ENCODE data around the gene KCNN4. TPM values are rescaled to one million over a fixed set of nuclear protein-coding genes. Genes with fewer than 3 reads are reported as not detected.
"Not testable (repeated sequence)": the region's sequence is repeated elsewhere in the genome, so short reads cannot be mapped to it uniquely, and the experiment has no call there.

Gene KCNN4
- polyA plus RNA-seq, 1 donor from 2014 or later = not detected

DNA sequence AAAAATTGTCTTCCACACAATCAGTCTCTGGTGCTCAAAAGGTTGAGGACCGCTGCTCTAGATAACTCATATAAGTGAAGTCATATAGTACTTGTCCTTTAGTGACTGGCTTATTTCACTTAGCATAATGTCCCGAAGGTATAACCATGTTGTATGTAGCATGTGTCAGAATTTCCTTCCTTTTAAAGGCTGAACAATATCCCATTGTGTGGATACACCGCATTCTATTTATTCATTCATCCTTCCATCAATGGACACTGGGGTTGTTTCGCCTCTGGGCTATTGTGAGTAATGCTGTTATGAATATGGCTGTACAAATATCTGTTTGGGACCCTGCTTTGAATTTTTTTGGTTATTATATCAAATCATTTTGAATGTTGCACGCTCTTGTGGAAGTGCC is 26.1 kb upstream of the KCNN4 start:
- H3K9me3 ChIP-seq (ENCODE audit: low read length) = no peaks in the 10 kb centered on the region
- no peak for TF ChIP-seq EZH2 (IDR thresholded peaks at IDR 0.05; ENCODE audit: borderline replicate concordance, insufficient read depth, low read length, poor library complexity, severe bottlenecking)
- no peak for TF ChIP-seq TAF1 (IDR thresholded peaks at IDR 0.05; ENCODE audit: low read depth)
- no peak for TF ChIP-seq EP300 (conservative IDR thresholded peaks at IDR 0.05; ENCODE audit: poor library complexity, severe bottlenecking)
- TF ChIP-seq MXI1 (conservative IDR thresholded peaks at IDR 0.05; ENCODE audit: poor library complexity, severe bottlenecking) = no peak
- no peak for TF ChIP-seq POLR2AphosphoS5 (IDR thresholded peaks at IDR 0.05)
- TF ChIP-seq, protein P1, sequence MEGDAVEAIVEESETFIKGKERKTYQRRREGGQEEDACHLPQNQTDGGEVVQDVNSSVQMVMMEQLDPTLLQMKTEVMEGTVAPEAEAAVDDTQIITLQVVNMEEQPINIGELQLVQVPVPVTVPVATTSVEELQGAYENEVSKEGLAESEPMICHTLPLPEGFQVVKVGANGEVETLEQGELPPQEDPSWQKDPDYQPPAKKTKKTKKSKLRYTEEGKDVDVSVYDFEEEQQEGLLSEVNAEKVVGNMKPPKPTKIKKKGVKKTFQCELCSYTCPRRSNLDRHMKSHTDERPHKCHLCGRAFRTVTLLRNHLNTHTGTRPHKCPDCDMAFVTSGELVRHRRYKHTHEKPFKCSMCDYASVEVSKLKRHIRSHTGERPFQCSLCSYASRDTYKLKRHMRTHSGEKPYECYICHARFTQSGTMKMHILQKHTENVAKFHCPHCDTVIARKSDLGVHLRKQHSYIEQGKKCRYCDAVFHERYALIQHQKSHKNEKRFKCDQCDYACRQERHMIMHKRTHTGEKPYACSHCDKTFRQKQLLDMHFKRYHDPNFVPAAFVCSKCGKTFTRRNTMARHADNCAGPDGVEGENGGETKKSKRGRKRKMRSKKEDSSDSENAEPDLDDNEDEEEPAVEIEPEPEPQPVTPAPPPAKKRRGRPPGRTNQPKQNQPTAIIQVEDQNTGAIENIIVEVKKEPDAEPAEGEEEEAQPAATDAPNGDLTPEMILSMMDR (IDR thresholded peaks at IDR 0.05; ENCODE audit: poor library complexity, severe bottlenecking) = no peak
- no peak for TF ChIP-seq SMC3 (conservative IDR thresholded peaks at IDR 0.05; ENCODE audit: poor library complexity)
- TF ChIP-seq, protein P2, sequence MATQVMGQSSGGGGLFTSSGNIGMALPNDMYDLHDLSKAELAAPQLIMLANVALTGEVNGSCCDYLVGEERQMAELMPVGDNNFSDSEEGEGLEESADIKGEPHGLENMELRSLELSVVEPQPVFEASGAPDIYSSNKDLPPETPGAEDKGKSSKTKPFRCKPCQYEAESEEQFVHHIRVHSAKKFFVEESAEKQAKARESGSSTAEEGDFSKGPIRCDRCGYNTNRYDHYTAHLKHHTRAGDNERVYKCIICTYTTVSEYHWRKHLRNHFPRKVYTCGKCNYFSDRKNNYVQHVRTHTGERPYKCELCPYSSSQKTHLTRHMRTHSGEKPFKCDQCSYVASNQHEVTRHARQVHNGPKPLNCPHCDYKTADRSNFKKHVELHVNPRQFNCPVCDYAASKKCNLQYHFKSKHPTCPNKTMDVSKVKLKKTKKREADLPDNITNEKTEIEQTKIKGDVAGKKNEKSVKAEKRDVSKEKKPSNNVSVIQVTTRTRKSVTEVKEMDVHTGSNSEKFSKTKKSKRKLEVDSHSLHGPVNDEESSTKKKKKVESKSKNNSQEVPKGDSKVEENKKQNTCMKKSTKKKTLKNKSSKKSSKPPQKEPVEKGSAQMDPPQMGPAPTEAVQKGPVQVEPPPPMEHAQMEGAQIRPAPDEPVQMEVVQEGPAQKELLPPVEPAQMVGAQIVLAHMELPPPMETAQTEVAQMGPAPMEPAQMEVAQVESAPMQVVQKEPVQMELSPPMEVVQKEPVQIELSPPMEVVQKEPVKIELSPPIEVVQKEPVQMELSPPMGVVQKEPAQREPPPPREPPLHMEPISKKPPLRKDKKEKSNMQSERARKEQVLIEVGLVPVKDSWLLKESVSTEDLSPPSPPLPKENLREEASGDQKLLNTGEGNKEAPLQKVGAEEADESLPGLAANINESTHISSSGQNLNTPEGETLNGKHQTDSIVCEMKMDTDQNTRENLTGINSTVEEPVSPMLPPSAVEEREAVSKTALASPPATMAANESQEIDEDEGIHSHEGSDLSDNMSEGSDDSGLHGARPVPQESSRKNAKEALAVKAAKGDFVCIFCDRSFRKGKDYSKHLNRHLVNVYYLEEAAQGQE (IDR thresholded peaks at IDR 0.05; ENCODE audit: borderline replicate concordance) = no peak

DNA sequence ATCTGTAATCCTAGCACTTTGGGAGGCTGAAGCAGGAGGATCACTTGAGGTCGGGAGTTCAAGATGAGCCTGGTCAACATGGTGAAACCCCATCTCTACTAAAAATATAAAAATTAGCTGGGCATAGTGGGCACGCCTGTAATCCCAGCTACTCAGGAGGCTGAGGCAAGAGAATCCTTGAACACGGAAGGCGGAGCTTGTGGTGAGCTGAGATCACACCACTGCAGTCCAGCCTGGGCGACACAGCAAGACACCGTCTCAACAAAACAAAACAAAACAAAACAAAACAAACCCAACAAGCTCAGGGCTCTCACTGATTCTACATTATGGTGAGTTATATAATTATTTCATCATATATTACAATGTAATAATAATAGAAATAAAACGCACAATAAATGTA is 25.6 kb upstream of the KCNN4 start:
- H3K9me3 ChIP-seq (ENCODE audit: low read length); H3K9me2 ChIP-seq (ENCODE audit: insufficient read depth, low read length); H3K4me3 ChIP-seq (ENCODE audit: low read length); H3K36me3 ChIP-seq (ENCODE audit: insufficient read depth, low read length); H3K9ac ChIP-seq (ENCODE audit: low read length); H2AFZ ChIP-seq (ENCODE audit: low read depth, low read length); H3K27ac ChIP-seq (ENCODE audit: low read length); H3K4me2 ChIP-seq (ENCODE audit: low read length); H3K79me2 ChIP-seq (replicated peaks; ENCODE audit: insufficient read depth, low read length); H3F3A ChIP-seq (ENCODE audit: insufficient read depth, low read length, poor library complexity, severe bottlenecking); H3K27me3 ChIP-seq (ENCODE audit: insufficient read depth, low read depth, low read length); H4K20me1 ChIP-seq (ENCODE audit: insufficient read depth): not testable (repeated sequence)

More for the DNA sequence above, 26.1 kb upstream of the KCNN4 start:
- Histone ChIP-seq H3K4me3 (ENCODE audit: low read length) (no peak overlapping the region), H3K36me3 (ENCODE audit: insufficient read depth, low read length) (no peaks in the 10 kb centered on the region), H3K4me2 (ENCODE audit: low read length) (no peak overlapping the region), H3K9me2 (ENCODE audit: insufficient read depth, low read length) (no peaks in the 10 kb centered on the region), H3K9ac (ENCODE audit: low read length) (no peak overlapping the region), H4K20me1 (ENCODE audit: insufficient read depth) (no peaks in the 10 kb centered on the region), H3K27ac (ENCODE audit: low read length) (no peak overlapping the region), H2AFZ (ENCODE audit: low read depth, low read length) (no peak overlapping the region), H3K79me2 (replicated peaks; ENCODE audit: insufficient read depth, low read length) (no peaks in the 10 kb centered on the region), H3K27me3 (ENCODE audit: insufficient read depth, low read depth, low read length) (no peaks in the 10 kb centered on the region), H3F3A (ENCODE audit: insufficient read depth, low read length, poor library complexity, severe bottlenecking) (no peaks in the 10 kb centered on the region)

DNA sequence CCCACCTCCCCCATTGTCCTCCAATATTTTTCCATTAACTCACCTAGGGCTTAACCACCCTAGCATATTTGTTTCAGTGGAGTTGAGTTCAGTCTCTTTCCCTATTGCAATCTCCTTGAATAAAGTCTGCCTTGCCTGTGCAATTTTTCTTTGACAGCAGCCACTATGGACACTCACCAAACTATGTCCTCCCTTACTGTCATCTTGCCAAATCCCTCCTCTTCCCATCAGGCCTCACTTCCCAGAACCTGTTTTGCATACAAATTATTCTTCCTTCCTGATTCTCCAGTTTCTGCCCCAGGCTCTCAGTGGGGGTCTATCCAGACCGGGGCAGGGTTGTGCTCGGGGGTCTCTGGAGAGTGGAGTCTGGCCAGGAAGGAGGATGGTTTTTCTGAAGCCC is 23.7 kb upstream of the KCNN4 start:
- H3K79me2 ChIP-seq (replicated peaks; ENCODE audit: insufficient read depth, low read length) = no peaks in the 10 kb centered on the region
- H3K4me3 ChIP-seq (ENCODE audit: low read length) = no peak overlapping the region
- H3K9me3 ChIP-seq (ENCODE audit: low read length) = no peaks in the 10 kb centered on the region
- H2AFZ ChIP-seq (ENCODE audit: low read depth, low read length) = no peak overlapping the region
- H3F3A ChIP-seq (ENCODE audit: insufficient read depth, low read length, poor library complexity, severe bottlenecking) = no peaks in the 10 kb centered on the region
- H3K9me2 ChIP-seq (ENCODE audit: insufficient read depth, low read length) = no peaks in the 10 kb centered on the region
- peaks cover 10% of the 10 kb centered on the region for H3K27me3 ChIP-seq (ENCODE audit: insufficient read depth, low read depth, low read length)
- H3K4me2 ChIP-seq (ENCODE audit: low read length) = no peak overlapping the region
- no peaks in the 10 kb centered on the region for H4K20me1 ChIP-seq (ENCODE audit: insufficient read depth)
- H3K9ac ChIP-seq (ENCODE audit: low read length) = no peak overlapping the region
- TF ChIP-seq MXI1 (conservative IDR thresholded peaks at IDR 0.05; ENCODE audit: poor library complexity, severe bottlenecking) (no peak), SMC3 (conservative IDR thresholded peaks at IDR 0.05; ENCODE audit: poor library complexity) (no peak), EZH2 (IDR thresholded peaks at IDR 0.05; ENCODE audit: borderline replicate concordance, insufficient read depth, low read length, poor library complexity, severe bottlenecking) (no peak), EP300 (conservative IDR thresholded peaks at IDR 0.05; ENCODE audit: poor library complexity, severe bottlenecking) (no peak)
- TF ChIP-seq, protein P2 (IDR thresholded peaks at IDR 0.05; ENCODE audit: borderline replicate concordance) = no peak
- no peak overlapping the region for H3K27ac ChIP-seq (ENCODE audit: low read length)
- no peaks in the 10 kb centered on the region for H3K36me3 ChIP-seq (ENCODE audit: insufficient read depth, low read length)

Data from neural cell (in vitro differentiated cells).